ENCODE measurements around the gene FLCN. TPM values are rescaled to one million over a fixed set of nuclear protein-coding genes. Genes with fewer than 3 reads are reported as not detected.

The FLCN gene
- total and polyA plus RNA-seq, 4 donors = 31.4 to 118 (median 80.1) TPM

- Histone ChIP-seq H3K27ac (ENCODE audit: low read depth in 1 of 2, low read length in 1 of 2) (no peak overlapping the region), H3K36me3 (ENCODE audit: control insufficient read depth in 4 of 4, insufficient read depth in 4 of 4, low read length in 4 of 4) (peaks cover 17 to 43% (median 40%) of the 10 kb centered on the region in 4 donors), H3K9me3 (ENCODE audit: control insufficient read depth in 4 of 4, insufficient read depth in 3 of 4, low read length in 3 of 4) (no peaks in the 10 kb centered on the region), H3K4me3 (no peak overlapping the region), H3K27me3 (ENCODE audit: control insufficient read depth in 3 of 3, insufficient read depth in 3 of 3, low read length in 2 of 3) (no peaks in the 10 kb centered on the region), H3K4me1 (ENCODE audit: control insufficient read depth in 5 of 5, insufficient read depth in 5 of 5, low read length in 5 of 5) (peaks cover 0 to 10% (median 9%) of the 10 kb centered on the region in 5 donors), H3K9ac (ENCODE audit: insufficient read depth in 1 of 2, low read length in 2 of 2) (no peak overlapping the region)
- 80 to 86% methylated on average over 4 of the region's 4 CpGs for WGBS, 2 donors
- DNase-seq (no peak), ATAC-seq (ENCODE audit: insufficient read depth, low FRiP score) (no peak)
- no peak for TF ChIP-seq CTCF (IDR thresholded peaks at IDR 0.05; ENCODE audit: control extremely low read depth, extremely low read depth)
Measured at GRCh38 chr17:17183744-17184143, 53.2 kb downstream of the FLCN start.

GRCh38 chr17:17182598-17183136 lies 54.3 kb downstream of the FLCN start:
- Histone ChIP-seq H3K4me3 (no peak overlapping the region), H3K36me3 (ENCODE audit: control insufficient read depth in 4 of 4, insufficient read depth in 4 of 4, low read length in 4 of 4) (peaks cover 20 to 47% (median 44%) of the 10 kb centered on the region in 4 donors), H3K27me3 (ENCODE audit: control insufficient read depth in 3 of 3, insufficient read depth in 3 of 3, low read length in 2 of 3) (no peaks in the 10 kb centered on the region), H3K4me1 (ENCODE audit: control insufficient read depth in 5 of 5, insufficient read depth in 5 of 5, low read length in 5 of 5) (peaks cover 0 to 10% (median 3%) of the 10 kb centered on the region in 5 donors), H3K9ac (ENCODE audit: insufficient read depth in 1 of 2, low read length in 2 of 2) (no peak overlapping the region), H3K27ac (ENCODE audit: low read depth in 1 of 2, low read length in 1 of 2) (no peak overlapping the region), H3K9me3 (ENCODE audit: control insufficient read depth in 4 of 4, insufficient read depth in 3 of 4, low read length in 3 of 4) (no peaks in the 10 kb centered on the region)
- ATAC-seq (ENCODE audit: insufficient read depth, low FRiP score) (no peak), DNase-seq (no peak)
- WGBS, 2 donors = 95% methylated on average over 6 of the region's 6 CpGs
- TF ChIP-seq CTCF (IDR thresholded peaks at IDR 0.05; ENCODE audit: control extremely low read depth, extremely low read depth) = no peak

- Histone ChIP-seq H3K27me3 (ENCODE audit: control insufficient read depth in 3 of 3, insufficient read depth in 3 of 3, low read length in 2 of 3) (no peaks in the 10 kb centered on the region), H3K36me3 (ENCODE audit: control insufficient read depth in 4 of 4, insufficient read depth in 4 of 4, low read length in 4 of 4) (peaks cover 22 to 50% (median 46%) of the 10 kb centered on the region in 4 donors), H3K4me3 (no peak overlapping the region), H3K27ac (ENCODE audit: low read depth in 1 of 2, low read length in 1 of 2) (no peak overlapping the region), H3K4me1 (ENCODE audit: control insufficient read depth in 5 of 5, insufficient read depth in 5 of 5, low read length in 5 of 5) (peaks cover 0 to 6% (median 0%) of the 10 kb centered on the region in 5 donors), H3K9me3 (ENCODE audit: control insufficient read depth in 4 of 4, insufficient read depth in 3 of 4, low read length in 3 of 4) (no peaks in the 10 kb centered on the region), H3K9ac (ENCODE audit: insufficient read depth in 1 of 2, low read length in 2 of 2) (no peak overlapping the region)
- no peak for TF ChIP-seq CTCF (IDR thresholded peaks at IDR 0.05; ENCODE audit: control extremely low read depth, extremely low read depth)
- no peak for DNase-seq
- WGBS, 2 donors = 83 to 90% methylated on average over 15 of the region's 15 CpGs
- ATAC-seq (ENCODE audit: insufficient read depth, low FRiP score) = no peak
Measured at GRCh38 chr17:17181666-17182597, 55.0 kb downstream of the FLCN start.

Data from lung (tissue), 12 donors.